Stimulated activated CD8-positive, alpha-beta memory T cell treated with anti-CD3 and anti-CD28 coated beads, Interleukin-12 subunit alpha, Interleukin-12 subunit beta, amount 100 ng/mL, for 24 hours (primary cell): Measurements from ENCODE around the gene DMWD.
"Not testable (repeated sequence)": the region's sequence is repeated elsewhere in the genome, so short reads cannot be mapped to it uniquely, and the experiment has no call there.

Experiments
- DNase-seq: peaks from one replicate; pipeline ENCODE4 v3.0.0-alpha.2; 2020; ENCODE audit errors: extremely low read depth

Gene DMWD

GRCh38 chr19:45751483-45751882 lies 41.2 kb downstream of the DMWD start:
- DNase-seq = not testable (repeated sequence)

GRCh38 chr19:45747513-45747912 lies 45.1 kb downstream of the DMWD start:
- DNase-seq = no peak

- no peak for DNase-seq
Measured at GRCh38 chr19:45746866-45747265, 45.8 kb downstream of the DMWD start.

GRCh38 chr19:45745606-45746005 lies 47.0 kb downstream of the DMWD start:
- no peak for DNase-seq

GRCh38 chr19:45742969-45743368 lies 49.7 kb downstream of the DMWD start:
- DNase-seq = no peak

- no peak for DNase-seq
Measured at GRCh38 chr19:45739498-45740439, 52.9 kb downstream of the DMWD start.

- no peak for DNase-seq
Measured at GRCh38 chr19:45733160-45733810, 59.4 kb downstream of the DMWD start, which contains the start of gene MEIOSIN. Gene MEIOSIN (plus strand): TSS chr19:45733439. CDS start chr19:45735377, 1,938 bp downstream.
